DOHH2 (cell line): Measurements from ENCODE around the gene GPX7.

Experiments
- H3F3A ChIP-seq: fragments of 200-600 bp; sonication (generic), shearing (Covaris generic); 2 replicates; pipeline ENCODE4 v1.6.0; 2016; ENCODE audit warnings: antibody characterized with exemption, mild to moderate bottlenecking; ENCODE audit not compliant: control insufficient read depth, insufficient read depth
- H3K27ac ChIP-seq: fragments of 200-600 bp; sonication (generic); 2 replicates; pipeline ENCODE4 v1.5.1; 2014; ENCODE audit warnings: low read depth, mild to moderate bottlenecking, low read length, moderate library complexity
- H3K27me3 ChIP-seq: fragments of 200-600 bp; sonication (generic); 2 replicates; pipeline ENCODE4 v1.6.1; 2014; ENCODE audit warnings: mild to moderate bottlenecking, low read length, mixed read lengths; ENCODE audit not compliant: control insufficient read depth
- H3K36me3 ChIP-seq: fragments of 200-600 bp; sonication (generic); 2 replicates; pipeline ENCODE4 v1.6.1; 2014; ENCODE audit warnings: mild to moderate bottlenecking, low read length, moderate library complexity, mixed read lengths; ENCODE audit not compliant: control insufficient read depth
- H3K4me1 ChIP-seq: fragments of 200-600 bp; sonication (generic); 2 replicates; pipeline ENCODE4 v1.6.1; 2014; ENCODE audit warnings: mild to moderate bottlenecking, low read length, mixed read lengths; ENCODE audit not compliant: control insufficient read depth
- H3K4me2 ChIP-seq: fragments of 200-600 bp; sonication (generic); 2 replicates; pipeline ENCODE4 v1.6.0; 2014; ENCODE audit warnings: mild to moderate bottlenecking, low read length, moderate library complexity
- H3K4me3 ChIP-seq: fragments of 200-600 bp; sonication (generic); 2 replicates; pipeline ENCODE4 v1.5.1; 2014; ENCODE audit warnings: mild to moderate bottlenecking, low read length, mixed read lengths
- H3K79me2 ChIP-seq: fragments of 200-600 bp; sonication (generic); 2 replicates; pipeline ENCODE4 v1.6.1; 2014; ENCODE audit warnings: mild to moderate bottlenecking, low read length, mixed read lengths; ENCODE audit not compliant: control insufficient read depth
- H3K9me2 ChIP-seq: fragments of 200-600 bp; sonication (generic); replicated peaks from 2 replicates; pipeline ENCODE4 v1.6.1; 2014; ENCODE audit warnings: mild to moderate bottlenecking, low read length, mixed read lengths; ENCODE audit not compliant: control insufficient read depth
- H3K9me3 ChIP-seq: fragments of 200-600 bp; sonication (generic); 2 replicates; pipeline ENCODE4 v1.6.1; 2014; ENCODE audit warnings: antibody characterized with exemption, low read length, mixed read lengths; ENCODE audit not compliant: control insufficient read depth, insufficient read depth
- H4K20me1 ChIP-seq: fragments of 200-600 bp; sonication (generic); 2 replicates; pipeline ENCODE4 v1.6.0; 2014; ENCODE audit warnings: low read depth, mild to moderate bottlenecking, antibody characterized with exemption, low read length, moderate library complexity; ENCODE audit not compliant: control insufficient read depth, insufficient read depth
- CTCF ChIP-seq: fragments of 200-600 bp; sonication (generic); IDR thresholded peaks from one replicate; pipeline ENCODE4 v1.5.1; 2014; ENCODE audit warnings: antibody characterized with exemption, mild to moderate bottlenecking, low read depth, low read length; ENCODE audit not compliant: poor library complexity, severe bottlenecking
- EZH2phosphoT487 ChIP-seq: fragments of 200-600 bp; sonication (generic); IDR thresholded peaks from 2 replicates; pipeline ENCODE4 v1.6.1; 2017; ENCODE audit warnings: borderline replicate concordance, mild to moderate bottlenecking, antibody characterized with exemption, low read length, moderate library complexity, mixed read lengths

The GPX7 gene

GRCh38 chr1:52601991-52602855 is at the start of gene GPX7:
TSS of gene GPX7 (plus strand) at chr1:52602371. CDS start at chr1:52602410, 39 bp downstream.
- TF ChIP-seq CTCF (no peak), EZH2phosphoT487 (no peak)
- H3K4me1 ChIP-seq: peaks cover 31% of the 10 kb centered on the region
- no peaks in the 10 kb centered on the region for H4K20me1 ChIP-seq
- no peaks in the 10 kb centered on the region for H3K36me3 ChIP-seq
- H3K27me3 ChIP-seq: peaks cover 8% of the 10 kb centered on the region; the same call in 1 of the 2 replicates
- H3K79me2 ChIP-seq: no peaks in the 10 kb centered on the region
- peak within 1 kb of the TSS; percentile 63 for H3K4me3 ChIP-seq
- no peaks in the 10 kb centered on the region for H3F3A ChIP-seq
- peak within 1 kb of the TSS; percentile 65 for H3K4me2 ChIP-seq
- no peaks in the 10 kb centered on the region for H3K9me2 ChIP-seq
- no peak within 1 kb of the TSS for H3K27ac ChIP-seq
- no peaks in the 10 kb centered on the region for H3K9me3 ChIP-seq

- H3K27ac ChIP-seq: peak within 1 kb of the TSS; percentile 93
- H3K79me2 ChIP-seq: peaks cover 58% of the 10 kb centered on the region
- H3F3A ChIP-seq: peaks cover 22% of the 10 kb centered on the region
- H3K4me2 ChIP-seq: peak within 1 kb of the TSS; percentile 96
- peaks cover 6% of the 10 kb centered on the region for H3K36me3 ChIP-seq
- H3K9me2 ChIP-seq: no peaks in the 10 kb centered on the region
- TF ChIP-seq EZH2phosphoT487 (no peak), CTCF (peak; percentile 39)
- no peaks in the 10 kb centered on the region for H3K9me3 ChIP-seq
- H4K20me1 ChIP-seq: peaks cover 10% of the 10 kb centered on the region
- H3K27me3 ChIP-seq: no peaks in the 10 kb centered on the region
- peaks cover 43% of the 10 kb centered on the region for H3K4me1 ChIP-seq
- H3K4me3 ChIP-seq: peak within 1 kb of the TSS; percentile 92
Observed at GRCh38 chr1:52552505-52553361, 49.4 kb upstream of the GPX7 start, which contains the start of gene TUT4. TSS of gene TUT4 (minus strand) at chr1:52553092. CDS start at chr1:52526280, 26,812 bp downstream.

- Histone ChIP-seq H3K27me3 (no peaks in the 10 kb centered on the region), H3K4me1 (peaks cover 39% of the 10 kb centered on the region), H4K20me1 (peaks cover 10% of the 10 kb centered on the region), H3K36me3 (peaks cover 6% of the 10 kb centered on the region), H3K9me2 (no peaks in the 10 kb centered on the region), H3F3A (peaks cover 22% of the 10 kb centered on the region), H3K27ac (peak overlapping the region; percentile 93), H3K79me2 (peaks cover 49% of the 10 kb centered on the region), H3K4me3 (peak overlapping the region; percentile 92), H3K9me3 (no peaks in the 10 kb centered on the region), H3K4me2 (peak overlapping the region; percentile 96)
- TF ChIP-seq EZH2phosphoT487 (no peak), CTCF (no peak)
Observed at GRCh38 chr1:52553362-52554266, 48.6 kb upstream of the GPX7 start.
